Omental fat pad (tissue), 4 donors: ENCODE data around the gene ACVR2A. TPM values are rescaled to one million over a fixed set of nuclear protein-coding genes. Genes with fewer than 3 reads are reported as not detected.

Experiments
- ATAC-seq: fragments of 150-250 bp; one replicate; pipeline ENCODE4 v1.9.1; 2016; ENCODE audit warnings: mild to moderate bottlenecking, moderate library complexity; ENCODE audit not compliant: low FRiP score
- DNase-seq: peaks from one replicate; pipeline ENCODE4 v3.0.0-alpha.2; 2019; ENCODE audit warnings: low spot score
- small RNA-seq: library from RNA; depleted of rRNA; stranded (forward); fragments of <200 nt; gene quantifications from one replicate; pipeline ENCODE3, GENCODE V24; 2016
- total RNA-seq, 4 donors: library from RNA; depleted of rRNA; stranded (reverse); fragments of >200 nt; gene quantifications; one replicate each; pipeline ENCODE4 v1.1.0, GENCODE V29; 2016
- TF ChIP-seq, protein P1 (sequence below), 3 donors: fragments of 450-650 bp; IDR thresholded peaks; one replicate each; pipeline ENCODE4 v1.5.1; 2016 to 2017; ENCODE audit warnings: antibody characterized with exemption in 3 of 3, mild to moderate bottlenecking in 3 of 3, moderate library complexity in 2 of 3

The ACVR2A gene
- total RNA-seq, 4 donors from 2014 or later: 15.9 to 31.5 (median 19.2) TPM

DNA sequence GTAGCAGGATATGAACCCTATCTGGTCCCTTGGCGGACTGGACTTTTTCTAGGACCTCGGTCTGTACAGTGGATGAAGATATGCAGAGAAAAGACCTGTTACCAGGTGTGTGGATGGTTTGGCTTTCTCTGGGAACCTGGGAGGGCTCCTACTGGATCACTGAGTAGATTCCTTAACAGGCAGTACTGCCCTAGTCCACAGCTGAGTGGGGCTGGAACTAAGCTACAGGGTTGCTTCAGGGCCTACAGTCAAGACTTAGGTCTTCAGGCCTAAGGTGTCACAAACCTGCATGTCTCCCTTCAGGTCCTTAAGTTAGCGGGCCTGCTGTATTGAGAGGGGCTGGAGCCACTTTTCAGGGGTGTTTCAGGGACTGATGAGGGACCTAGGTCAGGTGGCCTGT is 132.8 kb downstream of the ACVR2A start:
- TF ChIP-seq, protein P1, sequence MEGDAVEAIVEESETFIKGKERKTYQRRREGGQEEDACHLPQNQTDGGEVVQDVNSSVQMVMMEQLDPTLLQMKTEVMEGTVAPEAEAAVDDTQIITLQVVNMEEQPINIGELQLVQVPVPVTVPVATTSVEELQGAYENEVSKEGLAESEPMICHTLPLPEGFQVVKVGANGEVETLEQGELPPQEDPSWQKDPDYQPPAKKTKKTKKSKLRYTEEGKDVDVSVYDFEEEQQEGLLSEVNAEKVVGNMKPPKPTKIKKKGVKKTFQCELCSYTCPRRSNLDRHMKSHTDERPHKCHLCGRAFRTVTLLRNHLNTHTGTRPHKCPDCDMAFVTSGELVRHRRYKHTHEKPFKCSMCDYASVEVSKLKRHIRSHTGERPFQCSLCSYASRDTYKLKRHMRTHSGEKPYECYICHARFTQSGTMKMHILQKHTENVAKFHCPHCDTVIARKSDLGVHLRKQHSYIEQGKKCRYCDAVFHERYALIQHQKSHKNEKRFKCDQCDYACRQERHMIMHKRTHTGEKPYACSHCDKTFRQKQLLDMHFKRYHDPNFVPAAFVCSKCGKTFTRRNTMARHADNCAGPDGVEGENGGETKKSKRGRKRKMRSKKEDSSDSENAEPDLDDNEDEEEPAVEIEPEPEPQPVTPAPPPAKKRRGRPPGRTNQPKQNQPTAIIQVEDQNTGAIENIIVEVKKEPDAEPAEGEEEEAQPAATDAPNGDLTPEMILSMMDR (IDR thresholded peaks at IDR 0.05): no peak
- ATAC-seq: no peak
- DNase-seq: no peak

Small RNA genes within 50 kb of the gene (small RNA-seq; reads per million reads assigned to genes)
- not detected for gene RNU6-1275P

Other genes with a start within 250 kb of the ACVR2A start
- 10 to 100 TPM; 30.1 to 54.5 (median 37.3) TPM for gene ORC4, start 175.7 kb downstream of the ACVR2A start, total RNA-seq
- 10 to 100 TPM; 15.4 to 43.0 (median 18.4) TPM for gene MBD5, start 176.1 kb downstream of the ACVR2A start, total RNA-seq